Measurements from ENCODE around the gene ANO1.

The ANO1 gene

GRCh38 chr11:70183483-70184176 lies 105.5 kb downstream of the ANO1 start:
- Histone ChIP-seq H3K36me3 (ENCODE audit: insufficient read depth) (no peaks in the 10 kb centered on the region), H3K27ac (no peak overlapping the region), H3K4me2 (no peak overlapping the region), H3K4me1 (ENCODE audit: low read depth, poor library complexity, severe bottlenecking) (no peaks in the 10 kb centered on the region), H3K9ac (no peak overlapping the region), H3K27me3 (ENCODE audit: insufficient read depth, low read depth) (peaks cover 42% of the 10 kb centered on the region), H3K4me3 (IDR thresholded peaks at IDR 0.05; ENCODE audit: insufficient read depth, low read depth, low read length) (no peak overlapping the region), H2AFZ (ENCODE audit: low read depth) (no peak overlapping the region), H4K20me1 (ENCODE audit: insufficient read depth) (no peaks in the 10 kb centered on the region), H3K79me2 (ENCODE audit: insufficient read depth, low read depth) (no peaks in the 10 kb centered on the region)
- TF ChIP-seq CTCF (conservative IDR thresholded peaks at IDR 0.05; ENCODE audit: low read depth, low read length), result no peak

- Histone ChIP-seq H3K36me3 (ENCODE audit: insufficient read depth) (no peaks in the 10 kb centered on the region), H3K4me1 (ENCODE audit: low read depth, poor library complexity, severe bottlenecking) (no peaks in the 10 kb centered on the region), H3K27ac (no peak overlapping the region), H3K4me3 (IDR thresholded peaks at IDR 0.05; ENCODE audit: insufficient read depth, low read depth, low read length) (no peak overlapping the region), H3K79me2 (ENCODE audit: insufficient read depth, low read depth) (no peaks in the 10 kb centered on the region), H3K4me2 (no peak overlapping the region), H2AFZ (ENCODE audit: low read depth) (no peak overlapping the region), H3K9ac (no peak overlapping the region), H3K27me3 (ENCODE audit: insufficient read depth, low read depth) (peaks cover 43% of the 10 kb centered on the region), H4K20me1 (ENCODE audit: insufficient read depth) (no peaks in the 10 kb centered on the region)
- TF ChIP-seq CTCF (conservative IDR thresholded peaks at IDR 0.05; ENCODE audit: low read depth, low read length), result no peak
Observed at GRCh38 chr11:70184396-70184795, 106.3 kb downstream of the ANO1 start.

GRCh38 chr11:70185348-70186055 lies 107.4 kb downstream of the ANO1 start:
- Histone ChIP-seq H3K9ac (no peak overlapping the region), H4K20me1 (ENCODE audit: insufficient read depth) (no peaks in the 10 kb centered on the region), H2AFZ (ENCODE audit: low read depth) (no peak overlapping the region), H3K27me3 (ENCODE audit: insufficient read depth, low read depth) (peaks cover 32% of the 10 kb centered on the region; the same call in 1 of the 2 replicates), H3K27ac (no peak overlapping the region), H3K4me1 (ENCODE audit: low read depth, poor library complexity, severe bottlenecking) (no peaks in the 10 kb centered on the region), H3K36me3 (ENCODE audit: insufficient read depth) (no peaks in the 10 kb centered on the region), H3K4me2 (no peak overlapping the region), H3K79me2 (ENCODE audit: insufficient read depth, low read depth) (no peaks in the 10 kb centered on the region), H3K4me3 (IDR thresholded peaks at IDR 0.05; ENCODE audit: insufficient read depth, low read depth, low read length) (no peak overlapping the region)
- TF ChIP-seq CTCF (conservative IDR thresholded peaks at IDR 0.05; ENCODE audit: low read depth, low read length), result no peak

GRCh38 chr11:70186420-70186819 lies 108.3 kb downstream of the ANO1 start:
- H3K9ac ChIP-seq, result no peak overlapping the region
- no peaks in the 10 kb centered on the region for H4K20me1 ChIP-seq (ENCODE audit: insufficient read depth)
- no peaks in the 10 kb centered on the region for H3K79me2 ChIP-seq (ENCODE audit: insufficient read depth, low read depth)
- H3K36me3 ChIP-seq (ENCODE audit: insufficient read depth), result no peaks in the 10 kb centered on the region
- H3K4me3 ChIP-seq (IDR thresholded peaks at IDR 0.05; ENCODE audit: insufficient read depth, low read depth, low read length), result no peak overlapping the region
- H3K27me3 ChIP-seq (ENCODE audit: insufficient read depth, low read depth), result peaks cover 31% of the 10 kb centered on the region; the same call in 1 of the 2 replicates
- no peak overlapping the region for H3K4me2 ChIP-seq
- H3K4me1 ChIP-seq (ENCODE audit: low read depth, poor library complexity, severe bottlenecking), result no peaks in the 10 kb centered on the region
- no peak for TF ChIP-seq CTCF (conservative IDR thresholded peaks at IDR 0.05; ENCODE audit: low read depth, low read length)
- H2AFZ ChIP-seq (ENCODE audit: low read depth), result no peak overlapping the region
- no peak overlapping the region for H3K27ac ChIP-seq

Measured in KMS-11 (cell line).